PC-9 (cell line): ENCODE data around the gene PLEKHA6. TPM values are rescaled to one million over a fixed set of nuclear protein-coding genes. Genes with fewer than 3 reads are reported as not detected.

ENCODE experiments used
- BruUV-seq: library from RNA; stranded (reverse); fragments of 400-500 nt; replicated peaks from 2 replicates; lab custom pipeline; 2021; lab: Mats Ljungman, UMichigan
- CTCF ChIA-PET: fragments of 300-600 bp; sonication (Branson Sonifier 250); formaldehyde crosslinking; loops from one replicate; lab custom pipeline; 2022; ENCODE audit warnings: antibody characterized with exemption; lab: Charles Lee
- POLR2A ChIA-PET: fragments of 300-600 bp; sonication (Branson Sonifier 250); formaldehyde crosslinking; loops from one replicate; lab custom pipeline; 2022; ENCODE audit warnings: antibody characterized with exemption; ENCODE audit not compliant: unreplicated experiment; lab: Charles Lee
- DNase-seq, 2 experiments: peaks; one replicate each; pipeline versions ENCODE4 v3.0.0 to v3.0.0-alpha.2; 2015 to 2022; ENCODE audit warnings: mixed read lengths in 1 of 2
- H2AFZ ChIP-seq: fragments of 200-600 bp; sonication (generic); 2 replicates; pipeline ENCODE4 v1.8.1; 2017; ENCODE audit warnings: antibody characterized with exemption
- H3F3A ChIP-seq: fragments of 200-600 bp; sonication (generic); 2 replicates; pipeline ENCODE4 v1.8.1; 2017; ENCODE audit warnings: antibody characterized with exemption, mild to moderate bottlenecking, low read depth; ENCODE audit not compliant: insufficient read depth
- H3K27ac ChIP-seq: fragments of 200-600 bp; sonication (generic); 2 replicates; pipeline ENCODE4 v1.6.1; 2016; ENCODE audit warnings: mixed run types
- H3K27me3 ChIP-seq: fragments of 200-600 bp; sonication (generic); 2 replicates; pipeline ENCODE4 v1.6.1; 2016; ENCODE audit warnings: low read depth, mixed run types; ENCODE audit not compliant: insufficient read depth
- H3K36me3 ChIP-seq: fragments of 200-600 bp; sonication (generic); 2 replicates; pipeline ENCODE4 v1.6.1; 2016; ENCODE audit warnings: low read depth, mixed run types
- H3K4me1 ChIP-seq: fragments of 200-600 bp; sonication (generic); replicated peaks from 2 replicates; pipeline ENCODE4 v1.6.1; 2016; ENCODE audit warnings: mixed run types; ENCODE audit not compliant: insufficient read depth
- H3K4me2 ChIP-seq: fragments of 200-600 bp; sonication (generic); 2 replicates; pipeline ENCODE4 v1.6.1; 2017; ENCODE audit warnings: mixed run types
- H3K4me3 ChIP-seq: fragments of 200-600 bp; sonication (generic); 2 replicates; pipeline ENCODE4 v1.6.1; 2016; ENCODE audit warnings: mixed run types
- H3K79me2 ChIP-seq: fragments of 200-600 bp; sonication (generic); 2 replicates; pipeline ENCODE4 v1.6.1; 2017; ENCODE audit warnings: low read depth, mixed run types
- H3K9me2 ChIP-seq: fragments of 200-600 bp; sonication (generic); 2 replicates; pipeline ENCODE4 v1.8.1; 2017; ENCODE audit warnings: mild to moderate bottlenecking; ENCODE audit not compliant: insufficient read depth
- H3K9me3 ChIP-seq: fragments of 200-600 bp; sonication (generic); 2 replicates; pipeline ENCODE4 v1.8.1; 2016; ENCODE audit warnings: low read depth; ENCODE audit not compliant: insufficient read depth
- H4K20me1 ChIP-seq: fragments of 200-600 bp; sonication (generic); 2 replicates; pipeline ENCODE4 v1.8.1; 2017; ENCODE audit not compliant: insufficient read depth
- CTCF ChIP-seq: fragments of 200-600 bp; sonication (generic); conservative IDR thresholded peaks from 2 replicates; pipeline ENCODE4 v1.6.1; 2017; ENCODE audit warnings: mixed run types, antibody characterized with exemption, mild to moderate bottlenecking, moderate library complexity
- EZH2 ChIP-seq: fragments of 200-600 bp; sonication (generic); IDR thresholded peaks from 2 replicates; pipeline ENCODE4 v1.8.0; 2017; ENCODE audit warnings: antibody characterized with exemption, low read depth
- intact Hi-C: fragments of 100-400 bp; cut with micrococcal nuclease; formaldehyde crosslinking; loops from one replicate; pipeline ENCODE4 v1.10.0; 2022; ENCODE audit not compliant: unreplicated experiment
- total RNA-seq: library from RNA; stranded (reverse); gene quantifications from 2 replicates; pipeline ENCODE4 v1.2.3, GENCODE V29; 2021

Gene PLEKHA6
- total RNA-seq, 1 experiment from 2014 or later: 52.0 TPM

- no peak for DNase-seq
- H3K4me2 ChIP-seq: no peak overlapping the region
- ChIA-PET CTCF (interaction anchor here (0.6 kb wide), 1 partner anchor 11 kb away, joined by 14 read pairs; no protein-coding TSS in a partner anchor), POLR2A (no interaction called here)
- no peak overlapping the region for H2AFZ ChIP-seq
- H3K9me3 ChIP-seq: no peaks in the 10 kb centered on the region
- H3K4me1 ChIP-seq: peaks cover 20% of the 10 kb centered on the region
- no peaks in the 10 kb centered on the region for H3K27me3 ChIP-seq
- no TSS peak for BruUV-seq
- H3K36me3 ChIP-seq: no peaks in the 10 kb centered on the region
- H3K79me2 ChIP-seq: peaks cover 48% of the 10 kb centered on the region
- intact Hi-C loops: no loop called here
- no peak overlapping the region for H3K4me3 ChIP-seq
- no peak overlapping the region for H3K27ac ChIP-seq
- H3K9me2 ChIP-seq: no peaks in the 10 kb centered on the region
- H3F3A ChIP-seq: 0 out of 2 replicates have a peak, but pooled peaks cover 13% of the 10 kb centered on the region
- TF ChIP-seq CTCF (no peak), EZH2 (no peak)
- peaks cover 2% of the 10 kb centered on the region; the same call in 1 of the 2 replicates for H4K20me1 ChIP-seq
These were observed 24.6 kb downstream of the PLEKHA6 start for GRCh38 chr1:204335085-204335484.

- no peaks in the 10 kb centered on the region for H3K36me3 ChIP-seq
- H3K27me3 ChIP-seq: no peaks in the 10 kb centered on the region
- peaks cover 20% of the 10 kb centered on the region for H3K4me1 ChIP-seq
- 0 out of 2 replicates have a peak, but pooled peaks cover 2% of the 10 kb centered on the region for H4K20me1 ChIP-seq
- intact Hi-C loops: no loop called here
- peaks cover 49% of the 10 kb centered on the region for H3K79me2 ChIP-seq
- H3K27ac ChIP-seq: no peak overlapping the region
- no peak overlapping the region for H2AFZ ChIP-seq
- ChIA-PET CTCF (no interaction called here), POLR2A (no interaction called here)
- no peak overlapping the region for H3K4me3 ChIP-seq
- no peak for DNase-seq
- H3F3A ChIP-seq: 0 out of 2 replicates have a peak, but pooled peaks cover 14% of the 10 kb centered on the region
- TF ChIP-seq EZH2: no peak
- no peak for TF ChIP-seq CTCF
- BruUV-seq: no TSS peak
- H3K4me2 ChIP-seq: no peak overlapping the region
- H3K9me2 ChIP-seq: no peaks in the 10 kb centered on the region
- H3K9me3 ChIP-seq: no peaks in the 10 kb centered on the region
These were observed 25.3 kb downstream of the PLEKHA6 start for GRCh38 chr1:204334455-204334854.

GRCh38 chr1:204333427-204333826, 26.3 kb downstream of the PLEKHA6 start:
- Histone ChIP-seq H2AFZ (no peak overlapping the region), H3K9me2 (no peaks in the 10 kb centered on the region), H4K20me1 (0 out of 2 replicates have a peak, but pooled peaks cover 2% of the 10 kb centered on the region), H3K4me3 (no peak overlapping the region), H3K4me2 (no peak overlapping the region), H3K36me3 (no peaks in the 10 kb centered on the region), H3K4me1 (peaks cover 20% of the 10 kb centered on the region), H3K79me2 (peaks cover 49% of the 10 kb centered on the region), H3F3A (0 out of 2 replicates have a peak, but pooled peaks cover 18% of the 10 kb centered on the region), H3K27ac (no peak overlapping the region), H3K27me3 (no peaks in the 10 kb centered on the region), H3K9me3 (no peaks in the 10 kb centered on the region)
- intact Hi-C loops: no loop called here
- TF ChIP-seq EZH2 (no peak), CTCF (no peak)
- ChIA-PET CTCF (interaction anchor here (0.6 kb wide), 1 partner anchor 50 kb away, joined by 8 read pairs; no protein-coding TSS in a partner anchor), POLR2A (no interaction called here)
- BruUV-seq: no TSS peak
- no peak for DNase-seq
